DOHH2 (cell line): ENCODE data around the gene COX4I1.

Experiments
- H3F3A ChIP-seq: fragments of 200-600 bp; sonication (generic), shearing (Covaris generic); 2 replicates; pipeline ENCODE4 v1.6.0; 2016; ENCODE audit warnings: antibody characterized with exemption, mild to moderate bottlenecking; ENCODE audit not compliant: control insufficient read depth, insufficient read depth
- H3K27ac ChIP-seq: fragments of 200-600 bp; sonication (generic); 2 replicates; pipeline ENCODE4 v1.5.1; 2014; ENCODE audit warnings: low read depth, mild to moderate bottlenecking, low read length, moderate library complexity
- H3K27me3 ChIP-seq: fragments of 200-600 bp; sonication (generic); 2 replicates; pipeline ENCODE4 v1.6.1; 2014; ENCODE audit warnings: mild to moderate bottlenecking, low read length, mixed read lengths; ENCODE audit not compliant: control insufficient read depth
- H3K36me3 ChIP-seq: fragments of 200-600 bp; sonication (generic); 2 replicates; pipeline ENCODE4 v1.6.1; 2014; ENCODE audit warnings: mild to moderate bottlenecking, low read length, moderate library complexity, mixed read lengths; ENCODE audit not compliant: control insufficient read depth
- H3K4me1 ChIP-seq: fragments of 200-600 bp; sonication (generic); 2 replicates; pipeline ENCODE4 v1.6.1; 2014; ENCODE audit warnings: mild to moderate bottlenecking, low read length, mixed read lengths; ENCODE audit not compliant: control insufficient read depth
- H3K4me2 ChIP-seq: fragments of 200-600 bp; sonication (generic); 2 replicates; pipeline ENCODE4 v1.6.0; 2014; ENCODE audit warnings: mild to moderate bottlenecking, low read length, moderate library complexity
- H3K4me3 ChIP-seq: fragments of 200-600 bp; sonication (generic); 2 replicates; pipeline ENCODE4 v1.5.1; 2014; ENCODE audit warnings: mild to moderate bottlenecking, low read length, mixed read lengths
- H3K79me2 ChIP-seq: fragments of 200-600 bp; sonication (generic); 2 replicates; pipeline ENCODE4 v1.6.1; 2014; ENCODE audit warnings: mild to moderate bottlenecking, low read length, mixed read lengths; ENCODE audit not compliant: control insufficient read depth
- H3K9me2 ChIP-seq: fragments of 200-600 bp; sonication (generic); replicated peaks from 2 replicates; pipeline ENCODE4 v1.6.1; 2014; ENCODE audit warnings: mild to moderate bottlenecking, low read length, mixed read lengths; ENCODE audit not compliant: control insufficient read depth
- H3K9me3 ChIP-seq: fragments of 200-600 bp; sonication (generic); 2 replicates; pipeline ENCODE4 v1.6.1; 2014; ENCODE audit warnings: antibody characterized with exemption, low read length, mixed read lengths; ENCODE audit not compliant: control insufficient read depth, insufficient read depth
- H4K20me1 ChIP-seq: fragments of 200-600 bp; sonication (generic); 2 replicates; pipeline ENCODE4 v1.6.0; 2014; ENCODE audit warnings: low read depth, mild to moderate bottlenecking, antibody characterized with exemption, low read length, moderate library complexity; ENCODE audit not compliant: control insufficient read depth, insufficient read depth
- EZH2phosphoT487 ChIP-seq: fragments of 200-600 bp; sonication (generic); IDR thresholded peaks from 2 replicates; pipeline ENCODE4 v1.6.1; 2017; ENCODE audit warnings: borderline replicate concordance, mild to moderate bottlenecking, antibody characterized with exemption, low read length, moderate library complexity, mixed read lengths
- TF ChIP-seq, protein P1 (sequence below): fragments of 200-600 bp; sonication (generic); IDR thresholded peaks from one replicate; pipeline ENCODE4 v1.5.1; 2014; ENCODE audit warnings: antibody characterized with exemption, mild to moderate bottlenecking, low read depth, low read length; ENCODE audit not compliant: poor library complexity, severe bottlenecking

The COX4I1 gene

DNA sequence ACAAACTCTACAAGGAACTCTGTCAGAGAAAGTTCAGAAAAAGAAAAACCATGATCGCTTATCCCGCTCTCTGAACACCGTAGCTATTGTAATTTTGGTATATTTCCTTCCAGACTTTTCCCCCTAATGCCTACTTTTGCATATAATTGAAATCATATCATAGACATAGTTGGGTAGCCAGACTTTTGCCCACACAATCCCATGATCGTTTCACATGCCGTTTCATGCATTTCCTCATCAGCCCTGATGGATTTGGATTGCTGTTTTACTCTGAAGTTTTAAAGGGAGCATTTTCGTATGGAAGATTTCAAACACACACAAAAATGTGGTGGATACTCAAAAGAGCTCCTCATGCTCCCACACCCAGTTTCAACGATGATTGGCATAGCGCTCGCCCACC, 31.3 kb downstream of the COX4I1 start:
- H3F3A ChIP-seq, result peaks cover 35% of the 10 kb centered on the region
- H3K4me3 ChIP-seq, result no peak overlapping the region
- no peaks in the 10 kb centered on the region for H4K20me1 ChIP-seq
- H3K27ac ChIP-seq, result no peak overlapping the region
- H3K9me2 ChIP-seq, result no peaks in the 10 kb centered on the region
- H3K9me3 ChIP-seq, result peaks cover 9% of the 10 kb centered on the region; the same call in 1 of the 2 replicates
- TF ChIP-seq, protein P1, sequence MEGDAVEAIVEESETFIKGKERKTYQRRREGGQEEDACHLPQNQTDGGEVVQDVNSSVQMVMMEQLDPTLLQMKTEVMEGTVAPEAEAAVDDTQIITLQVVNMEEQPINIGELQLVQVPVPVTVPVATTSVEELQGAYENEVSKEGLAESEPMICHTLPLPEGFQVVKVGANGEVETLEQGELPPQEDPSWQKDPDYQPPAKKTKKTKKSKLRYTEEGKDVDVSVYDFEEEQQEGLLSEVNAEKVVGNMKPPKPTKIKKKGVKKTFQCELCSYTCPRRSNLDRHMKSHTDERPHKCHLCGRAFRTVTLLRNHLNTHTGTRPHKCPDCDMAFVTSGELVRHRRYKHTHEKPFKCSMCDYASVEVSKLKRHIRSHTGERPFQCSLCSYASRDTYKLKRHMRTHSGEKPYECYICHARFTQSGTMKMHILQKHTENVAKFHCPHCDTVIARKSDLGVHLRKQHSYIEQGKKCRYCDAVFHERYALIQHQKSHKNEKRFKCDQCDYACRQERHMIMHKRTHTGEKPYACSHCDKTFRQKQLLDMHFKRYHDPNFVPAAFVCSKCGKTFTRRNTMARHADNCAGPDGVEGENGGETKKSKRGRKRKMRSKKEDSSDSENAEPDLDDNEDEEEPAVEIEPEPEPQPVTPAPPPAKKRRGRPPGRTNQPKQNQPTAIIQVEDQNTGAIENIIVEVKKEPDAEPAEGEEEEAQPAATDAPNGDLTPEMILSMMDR, result no peak
- TF ChIP-seq EZH2phosphoT487, result no peak
- no peaks in the 10 kb centered on the region for H3K36me3 ChIP-seq
- no peaks in the 10 kb centered on the region for H3K79me2 ChIP-seq
- H3K4me2 ChIP-seq, result no peak overlapping the region
- no peaks in the 10 kb centered on the region for H3K27me3 ChIP-seq
- H3K4me1 ChIP-seq, result peaks cover 77% of the 10 kb centered on the region

DNA sequence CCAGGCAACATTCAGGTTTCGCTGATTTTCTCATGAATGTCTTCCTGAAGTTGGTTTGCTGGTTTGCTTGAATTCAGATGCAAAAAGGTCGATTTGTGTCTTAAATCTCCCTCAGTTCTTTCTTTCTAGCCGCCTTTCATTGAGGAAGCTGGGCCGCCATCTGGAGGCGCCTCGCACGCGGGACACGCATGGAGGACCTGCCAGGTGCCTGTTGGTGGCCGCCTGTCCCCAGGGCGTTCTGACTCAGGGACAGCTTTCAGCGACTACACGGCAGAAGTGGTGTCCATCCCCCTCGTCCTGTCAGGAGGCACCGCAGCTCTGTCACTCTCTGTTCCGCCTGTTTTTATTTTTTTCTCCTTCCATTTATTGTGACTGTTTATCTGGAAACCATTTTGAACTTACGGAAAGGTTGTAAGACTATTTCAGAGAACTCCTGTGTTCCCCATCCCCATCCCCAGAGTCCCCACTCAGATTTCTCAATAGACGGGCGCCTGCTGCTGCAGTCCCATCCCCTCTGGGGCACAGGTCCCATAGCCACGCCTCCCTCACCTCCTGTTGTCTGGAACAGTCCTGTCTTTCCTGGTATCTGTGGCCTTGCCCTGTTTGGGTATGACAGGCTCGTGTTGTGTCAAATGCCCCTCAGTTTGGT, 33.2 kb downstream of the COX4I1 start:
- Histone ChIP-seq H3K9me2 (no peaks in the 10 kb centered on the region), H3K4me2 (peak overlapping the region; percentile 89), H3K36me3 (no peaks in the 10 kb centered on the region), H3K79me2 (no peaks in the 10 kb centered on the region), H3K27ac (peak overlapping the region; percentile 92), H4K20me1 (no peaks in the 10 kb centered on the region), H3K4me3 (peak overlapping the region; percentile 66), H3K9me3 (peaks cover 9% of the 10 kb centered on the region; the same call in 1 of the 2 replicates), H3F3A (peaks cover 33% of the 10 kb centered on the region), H3K4me1 (peaks cover 69% of the 10 kb centered on the region), H3K27me3 (0 out of 2 replicates have a peak, but pooled peaks cover 3% of the 10 kb centered on the region)
- TF ChIP-seq, protein P1, result peak; percentile 38
- TF ChIP-seq EZH2phosphoT487, result no peak

- Histone ChIP-seq H3K4me2 (peak overlapping the region; percentile 89), H3K27me3 (0 out of 2 replicates have a peak, but pooled peaks cover 3% of the 10 kb centered on the region)
Measured at GRCh38 chr16:85833219-85833920, 33.9 kb downstream of the COX4I1 start.

More at GRCh38 chr16:85833219-85833920, 33.9 kb downstream of the COX4I1 start:
- TF ChIP-seq, protein P1, result no peak
- TF ChIP-seq EZH2phosphoT487, result no peak
- Histone ChIP-seq H3K9me2 (no peaks in the 10 kb centered on the region), H3K4me1 (peaks cover 65% of the 10 kb centered on the region), H3K36me3 (no peaks in the 10 kb centered on the region), H4K20me1 (no peaks in the 10 kb centered on the region), H3K9me3 (peaks cover 9% of the 10 kb centered on the region; the same call in 1 of the 2 replicates), H3K79me2 (no peaks in the 10 kb centered on the region), H3K4me3 (peak overlapping the region; percentile 66), H3F3A (peaks cover 26% of the 10 kb centered on the region), H3K27ac (peak overlapping the region; percentile 92)
